HG03045 (cell line): Measurements from ENCODE around the gene TAS1R1.

Source experiments
- ATAC-seq: cut with Tn5 transposase; IDR thresholded peaks from one replicate; pipeline ENCODE4 v1.9.1; 2021; ENCODE audit warnings: mild to moderate bottlenecking, moderate library complexity; ENCODE audit not compliant: unreplicated experiment

TAS1R1 gene

DNA sequence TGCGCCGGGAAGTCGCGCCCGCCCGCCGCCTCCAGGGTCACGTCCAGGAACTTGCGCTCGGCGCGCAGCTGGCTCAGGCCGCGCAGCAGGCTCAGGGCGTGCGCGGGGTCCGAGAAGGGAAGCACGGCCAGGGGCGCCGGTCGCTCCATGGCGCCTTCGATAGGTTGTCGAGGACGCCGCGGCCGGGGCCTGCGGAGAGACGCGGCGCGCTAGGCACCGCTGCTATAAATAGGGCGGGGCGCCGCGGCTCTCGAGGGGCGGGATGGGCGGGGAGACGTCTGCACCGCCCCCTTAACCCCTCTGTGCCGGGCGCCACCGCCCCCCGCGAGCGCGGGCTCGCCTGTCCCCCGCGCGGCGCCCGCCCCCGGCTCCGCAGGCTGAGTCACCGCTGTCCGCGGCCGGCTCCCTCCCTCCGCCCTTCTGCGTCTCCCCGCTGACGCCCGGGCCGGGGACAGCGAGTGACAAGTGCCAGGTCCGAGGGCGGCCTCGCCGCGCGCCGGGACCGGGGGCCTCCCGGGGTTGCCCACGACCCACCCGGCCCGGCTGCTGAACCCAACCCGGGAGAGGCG, 47.6 kb downstream of the TAS1R1 start, which contains the start of gene KLHL21:
Gene KLHL21, minus strand, starts transcription at position 201 of the 569 bp plus-strand sequence. Its CDS starts 52 bp downstream, at position 149.
- peak; percentile 58 for ATAC-seq

DNA sequence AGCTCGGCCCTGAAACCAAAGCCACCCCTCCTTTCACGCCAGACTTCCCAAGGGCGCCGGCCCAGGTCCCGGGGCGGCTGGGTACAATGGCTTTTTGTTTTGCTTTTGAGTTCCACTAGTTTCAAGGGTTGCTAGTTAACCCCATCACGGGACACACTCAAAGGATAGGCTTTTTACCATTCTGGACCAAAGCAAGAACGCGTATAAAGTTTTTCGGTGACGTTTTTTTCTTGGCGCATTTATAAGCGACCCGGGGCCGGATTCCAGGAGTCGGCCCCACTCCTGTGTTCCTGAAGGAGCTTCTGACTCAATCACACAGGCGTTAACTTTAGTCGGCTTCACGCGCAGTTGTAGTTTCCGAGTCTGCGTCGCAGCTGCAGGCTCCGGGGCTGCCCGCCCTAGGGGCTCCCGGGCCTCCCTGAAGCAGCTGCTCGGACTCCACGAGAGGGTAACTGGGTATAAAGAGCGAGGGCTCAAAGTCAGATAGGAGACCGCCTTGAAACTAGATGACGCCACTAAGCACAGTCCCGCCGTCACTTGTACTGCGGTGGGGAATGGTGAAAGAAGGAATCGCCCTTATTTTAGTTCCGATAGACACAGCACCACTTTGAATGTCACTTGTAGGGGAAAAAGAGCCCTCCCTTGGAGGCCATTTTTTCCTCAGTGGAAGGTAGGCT, 48.3 kb downstream of the TAS1R1 start:
- ATAC-seq, result peak; percentile 21

DNA sequence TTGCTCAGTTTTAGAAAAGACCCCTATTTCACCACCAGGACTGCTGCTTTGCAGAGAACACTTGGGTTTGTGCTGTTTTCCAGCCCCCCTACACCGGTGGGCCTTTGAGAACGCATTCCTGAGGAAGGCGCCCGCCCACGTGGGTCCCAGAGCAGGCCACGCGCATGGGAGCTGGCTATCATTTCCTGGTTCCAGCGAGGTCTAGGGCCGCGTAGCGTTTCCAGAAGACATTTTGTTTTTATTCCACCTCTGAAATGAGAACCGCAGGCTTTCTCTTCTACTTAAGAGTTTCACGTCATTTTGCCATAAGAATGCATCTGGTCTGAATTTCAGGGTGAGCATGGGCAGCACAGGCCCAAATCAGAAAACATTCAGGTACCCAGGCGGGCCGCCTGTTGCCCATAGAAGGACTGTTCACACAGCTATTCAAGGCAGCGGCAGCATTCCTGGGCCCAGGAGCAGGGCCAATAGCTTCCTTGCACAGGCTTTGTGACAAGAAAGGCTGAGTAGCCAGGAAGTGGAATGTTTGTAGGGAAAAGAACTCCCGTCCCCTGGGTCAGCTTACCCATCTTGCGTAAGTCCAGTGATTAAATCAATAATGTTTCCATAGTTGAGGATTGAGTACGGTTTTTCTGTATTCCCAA, 48.9 kb downstream of the TAS1R1 start:
- no peak for ATAC-seq

DNA sequence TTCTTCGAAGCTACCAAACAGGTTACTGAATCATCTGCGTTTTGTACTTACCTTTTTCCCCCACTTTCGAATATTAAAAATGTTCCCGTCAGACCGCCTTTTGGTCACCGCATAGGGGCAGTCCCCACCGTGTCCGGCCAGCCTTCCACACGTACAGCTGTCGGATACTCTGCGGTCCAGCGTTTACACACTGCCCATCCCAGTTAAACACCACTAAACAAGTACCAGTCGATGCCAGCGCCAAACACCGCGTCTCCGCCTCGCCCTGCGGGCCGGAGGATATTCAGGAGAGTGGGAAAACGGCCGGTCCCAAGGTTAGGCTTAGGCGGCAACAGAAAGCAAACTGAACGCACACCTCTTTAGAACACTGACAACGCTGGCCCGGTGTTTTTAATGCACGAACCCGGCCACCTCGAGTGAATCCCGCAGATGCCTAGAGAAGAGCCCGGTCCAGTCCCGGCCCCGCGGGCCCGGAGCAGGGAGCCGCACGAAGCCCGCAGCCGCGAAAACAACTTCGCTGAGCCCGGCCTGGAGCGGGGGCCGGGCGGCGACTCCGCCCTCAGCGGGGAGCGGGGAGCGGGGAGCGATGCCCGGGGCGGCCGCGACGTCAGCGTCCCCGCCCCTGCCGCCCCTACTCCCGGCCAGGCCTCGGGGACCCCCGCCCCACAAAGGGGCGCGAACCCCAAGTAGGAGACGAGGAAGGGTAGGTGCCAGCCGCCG, 57.7 kb downstream of the TAS1R1 start:
- peak; percentile 8 for ATAC-seq

DNA sequence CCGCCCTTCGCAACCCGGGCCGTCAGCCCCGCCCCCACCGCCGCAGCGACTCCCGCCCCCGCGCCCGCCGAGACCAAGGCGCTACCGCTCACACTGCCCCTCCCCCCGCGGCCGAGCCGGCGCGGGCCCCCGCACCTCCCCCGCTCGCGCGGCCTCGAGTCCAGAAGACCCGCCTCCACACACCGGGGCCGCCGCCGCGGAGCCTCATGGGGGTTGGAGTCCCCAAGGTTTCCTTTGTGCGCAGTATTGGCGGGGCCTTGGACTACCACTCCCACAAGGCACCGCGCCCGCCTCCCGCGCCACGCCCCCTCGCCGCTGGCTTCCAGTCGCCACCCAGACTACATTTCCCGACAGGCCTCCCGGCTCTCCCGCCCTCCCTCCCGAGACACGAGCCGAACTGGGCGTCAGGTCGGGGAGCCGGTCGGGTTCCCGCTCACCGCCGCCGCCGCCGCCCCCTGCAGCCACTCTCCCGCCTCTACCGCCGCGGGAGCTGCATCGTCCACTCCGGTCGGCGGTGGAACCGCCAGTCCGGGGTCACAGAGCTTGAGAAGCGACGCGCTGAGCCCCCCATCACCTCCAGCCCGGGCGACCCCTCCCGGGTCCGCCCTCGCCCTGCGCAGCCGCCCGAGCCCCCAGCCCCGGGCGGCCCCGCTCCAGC, 58.4 kb downstream of the TAS1R1 start, which contains the start of gene PHF13:
Gene PHF13, plus strand, starts transcription at position 371 of the 658 bp plus-strand sequence. CDS start 336 bp downstream, outside the sequence.
- ATAC-seq, result peak; percentile 87

DNA sequence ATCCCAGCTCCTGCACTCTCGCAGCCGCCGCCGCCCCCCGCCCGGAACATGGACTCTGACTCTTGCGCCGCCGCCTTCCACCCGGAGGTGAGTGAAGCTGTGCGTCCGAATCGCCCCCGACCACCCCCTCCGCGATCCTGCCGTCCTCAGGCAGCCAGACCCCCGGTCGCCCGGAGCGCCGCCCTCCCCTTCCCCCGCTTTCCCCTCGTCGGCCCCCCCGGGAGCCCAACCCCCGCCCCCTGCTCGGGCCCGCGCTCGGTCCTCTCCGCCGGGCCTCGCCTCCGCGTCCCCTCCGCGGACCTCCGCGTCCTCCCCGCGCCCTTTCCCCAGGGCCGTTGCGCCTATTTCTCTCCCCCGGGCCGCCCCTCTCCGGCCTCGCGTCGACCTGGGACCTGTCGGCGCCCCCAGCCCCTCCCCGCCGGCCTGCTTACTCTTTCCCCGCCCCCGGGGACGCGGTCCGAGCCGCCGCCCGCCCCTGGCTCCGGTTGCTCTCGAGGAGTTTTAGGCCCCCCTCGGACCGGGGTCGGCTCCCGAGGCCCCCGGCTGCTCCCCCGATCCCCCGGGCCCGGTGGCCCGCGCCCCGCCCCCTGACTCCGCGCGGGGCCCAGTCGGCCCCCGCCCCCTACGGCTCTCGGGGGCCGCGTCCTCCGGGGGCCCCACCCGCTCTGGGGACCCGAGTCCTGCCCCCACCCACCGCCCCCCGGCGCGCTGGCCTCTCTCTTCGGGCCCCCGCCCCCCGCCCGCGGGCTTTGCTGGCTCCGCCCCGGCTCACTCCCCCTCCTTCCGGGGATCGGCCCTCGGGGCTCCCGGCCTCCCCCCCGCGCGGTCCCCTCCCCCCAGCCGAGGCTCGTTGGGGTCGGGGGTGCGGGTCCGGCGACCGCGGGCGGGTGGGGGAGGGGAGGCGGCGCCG, 59.2 kb downstream of the TAS1R1 start:
- ATAC-seq, result no peak

DNA sequence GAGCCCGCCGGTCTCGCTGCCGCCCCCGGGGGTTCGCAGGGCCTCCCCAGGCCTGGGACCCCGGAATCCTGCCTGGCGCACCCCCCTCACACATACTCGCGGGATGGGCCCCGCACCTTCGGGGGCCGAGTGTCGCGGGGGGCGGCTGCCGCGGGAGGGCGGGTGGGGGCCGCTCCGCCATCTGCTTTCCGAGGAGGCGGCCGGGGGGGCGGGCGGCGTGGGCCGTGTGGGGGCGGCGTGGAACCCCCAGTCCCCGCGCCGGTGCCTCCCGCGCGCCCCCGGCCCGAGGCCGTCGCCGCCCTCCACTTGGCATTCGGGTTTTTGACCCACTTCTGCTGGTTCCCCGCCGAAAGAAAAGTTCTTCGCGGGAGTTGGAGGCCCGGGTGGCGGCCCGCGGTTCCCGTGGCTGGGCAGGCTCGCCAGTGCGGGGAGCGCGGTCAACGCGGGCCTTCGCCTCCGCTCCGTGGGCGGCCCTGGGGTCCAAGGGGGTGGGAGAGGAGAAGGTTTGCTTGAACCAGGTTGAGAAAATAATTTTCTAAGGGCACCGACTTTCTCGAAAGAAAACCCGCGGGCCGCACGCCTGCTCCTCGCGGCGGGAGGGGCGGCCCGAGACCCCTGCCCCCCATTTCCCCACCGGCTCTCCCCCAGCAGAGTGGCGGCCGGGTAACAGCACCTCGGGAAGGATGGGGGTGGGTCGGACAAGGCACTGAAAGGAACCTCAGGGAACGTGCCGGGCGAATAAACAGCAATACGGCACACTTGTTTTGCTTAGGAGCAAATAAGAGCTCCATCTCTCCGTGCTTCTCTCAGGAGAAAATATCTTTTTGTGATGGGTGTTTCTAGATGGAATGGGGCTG, 60.0 kb downstream of the TAS1R1 start:
- no peak for ATAC-seq

DNA sequence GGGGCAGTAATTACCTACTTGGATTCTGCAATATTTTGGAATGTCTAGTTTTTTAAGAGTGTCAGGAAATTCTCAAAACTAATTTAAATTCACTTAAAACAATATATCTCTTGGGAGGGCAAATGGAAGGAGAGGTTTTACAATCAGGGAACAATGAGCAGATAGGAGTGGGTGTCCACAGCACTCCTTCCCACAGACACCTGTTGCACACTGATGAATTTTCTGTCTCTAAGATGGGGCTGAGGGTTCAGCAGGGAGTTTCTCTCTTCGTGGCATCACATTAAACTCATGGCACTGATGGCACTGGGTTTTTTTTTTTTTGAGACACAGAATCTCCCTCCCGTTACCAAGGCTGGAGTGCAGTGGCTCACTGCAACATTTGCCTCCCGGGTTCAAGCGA, 63.9 kb downstream of the TAS1R1 start:
- no peak for ATAC-seq

DNA sequence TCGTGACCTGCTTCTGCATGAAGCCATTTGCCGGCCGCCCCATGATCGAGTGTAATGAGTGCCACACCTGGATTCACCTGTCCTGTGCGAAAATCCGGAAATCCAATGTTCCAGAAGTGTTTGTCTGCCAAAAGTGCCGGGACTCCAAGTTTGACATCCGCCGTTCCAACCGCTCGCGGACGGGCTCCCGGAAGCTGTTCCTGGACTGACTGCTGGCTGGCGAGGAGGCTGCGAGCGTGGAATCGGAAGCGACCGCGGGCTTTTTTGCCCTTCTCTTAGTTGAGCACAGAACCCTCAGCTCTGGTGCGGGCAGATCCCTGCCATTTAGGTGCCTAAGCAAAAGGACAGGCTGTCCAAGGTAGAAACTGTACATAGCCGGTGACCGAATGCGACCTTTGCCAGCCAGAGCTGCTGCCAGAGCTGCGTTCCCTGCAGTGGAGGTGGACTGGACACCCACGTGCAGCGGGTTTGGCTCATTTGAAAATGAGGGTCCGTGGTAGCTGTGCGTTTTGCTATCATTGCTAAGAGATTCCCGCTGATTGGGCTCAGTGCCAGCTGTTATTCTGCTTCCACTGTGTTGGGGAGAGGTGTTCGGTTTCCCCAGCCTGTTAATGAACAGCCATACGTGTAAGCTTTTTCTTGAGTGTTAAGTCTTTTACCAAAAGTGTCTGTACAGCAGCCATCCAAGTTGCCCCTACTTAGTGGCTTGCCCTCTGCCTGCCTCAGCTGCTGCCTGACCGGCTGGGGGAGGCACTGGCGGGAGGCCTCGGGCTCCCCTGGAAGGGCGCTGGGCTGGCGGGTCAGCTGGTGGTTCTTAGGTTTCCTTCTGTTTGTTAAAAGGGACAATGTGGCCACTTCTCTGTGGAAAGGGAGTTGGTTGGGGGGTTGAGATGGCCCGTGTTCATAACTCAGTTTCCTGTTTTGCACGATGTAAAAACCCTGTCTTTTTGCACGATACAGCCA, 66.6 kb downstream of the TAS1R1 start:
- ATAC-seq, result no peak

DNA sequence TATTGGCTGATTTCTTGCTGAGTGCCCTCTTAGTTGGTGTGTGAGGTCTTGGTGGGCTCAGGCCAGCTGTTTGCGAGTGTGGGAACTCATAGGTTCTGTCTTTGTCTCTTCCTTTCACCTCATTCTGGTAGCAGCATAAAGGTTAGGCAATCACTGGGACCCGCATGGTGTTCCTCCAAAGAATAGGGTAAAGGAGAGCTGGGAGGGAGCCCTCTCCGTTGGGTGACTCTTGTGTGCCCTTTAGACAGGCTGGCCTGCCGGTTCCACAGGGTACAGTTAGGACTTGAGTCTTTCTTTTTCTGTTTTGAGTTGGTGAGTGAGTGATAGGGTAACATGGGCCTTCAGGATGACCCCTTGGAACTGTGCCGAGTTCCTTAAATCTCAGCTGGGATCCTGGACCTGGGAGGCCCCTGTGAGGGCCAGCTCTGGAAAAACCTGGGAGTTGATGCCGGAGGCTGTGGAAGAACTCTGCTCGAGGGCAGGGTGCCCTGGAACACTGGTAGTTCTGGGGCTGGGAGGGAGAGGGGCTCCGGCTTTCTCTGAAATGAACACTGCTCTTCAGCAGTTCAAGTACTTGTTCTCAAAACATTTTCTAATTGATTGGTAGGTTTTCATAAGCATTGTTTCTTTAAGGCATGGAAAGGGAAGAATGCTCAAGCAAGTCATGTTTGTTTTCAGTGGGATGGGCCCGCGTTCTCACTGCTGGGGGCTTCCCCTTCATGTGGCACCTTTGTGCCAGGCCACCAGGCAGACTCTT, 67.5 kb downstream of the TAS1R1 start:
- no peak for ATAC-seq

DNA sequence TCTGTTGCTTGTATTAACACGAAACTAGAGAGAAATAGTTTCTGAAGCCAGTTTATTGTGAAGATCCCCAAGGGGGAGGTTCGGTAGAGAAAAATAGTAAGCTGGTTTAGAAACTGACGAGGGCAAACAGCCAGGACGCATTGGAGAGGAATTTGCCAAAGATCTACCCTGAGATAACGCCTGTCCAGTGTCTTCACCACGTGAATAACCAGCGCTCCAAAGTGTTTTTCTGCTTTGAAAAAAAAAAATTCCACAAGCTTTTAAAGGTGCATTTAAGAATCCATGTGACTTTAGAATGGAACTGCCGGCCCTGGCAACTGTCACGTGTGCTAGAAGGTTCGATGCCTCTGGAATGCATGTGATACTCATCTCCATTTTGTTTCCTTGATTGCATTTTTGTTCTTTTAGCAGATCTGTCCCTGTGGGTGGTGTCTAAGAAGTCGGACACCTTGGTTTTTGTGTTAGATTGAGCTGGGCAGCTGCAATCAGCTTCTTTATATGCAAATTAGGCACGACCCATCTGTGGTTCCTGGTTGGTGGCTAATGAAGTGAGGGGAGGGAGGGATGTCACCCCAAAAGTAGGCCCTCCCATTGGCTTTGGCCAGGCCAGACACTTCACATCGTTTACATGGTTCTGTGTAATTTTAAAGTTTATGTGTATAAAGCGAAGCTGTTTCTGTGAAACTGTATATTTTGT, 68.3 kb downstream of the TAS1R1 start:
- ATAC-seq, result no peak

DNA sequence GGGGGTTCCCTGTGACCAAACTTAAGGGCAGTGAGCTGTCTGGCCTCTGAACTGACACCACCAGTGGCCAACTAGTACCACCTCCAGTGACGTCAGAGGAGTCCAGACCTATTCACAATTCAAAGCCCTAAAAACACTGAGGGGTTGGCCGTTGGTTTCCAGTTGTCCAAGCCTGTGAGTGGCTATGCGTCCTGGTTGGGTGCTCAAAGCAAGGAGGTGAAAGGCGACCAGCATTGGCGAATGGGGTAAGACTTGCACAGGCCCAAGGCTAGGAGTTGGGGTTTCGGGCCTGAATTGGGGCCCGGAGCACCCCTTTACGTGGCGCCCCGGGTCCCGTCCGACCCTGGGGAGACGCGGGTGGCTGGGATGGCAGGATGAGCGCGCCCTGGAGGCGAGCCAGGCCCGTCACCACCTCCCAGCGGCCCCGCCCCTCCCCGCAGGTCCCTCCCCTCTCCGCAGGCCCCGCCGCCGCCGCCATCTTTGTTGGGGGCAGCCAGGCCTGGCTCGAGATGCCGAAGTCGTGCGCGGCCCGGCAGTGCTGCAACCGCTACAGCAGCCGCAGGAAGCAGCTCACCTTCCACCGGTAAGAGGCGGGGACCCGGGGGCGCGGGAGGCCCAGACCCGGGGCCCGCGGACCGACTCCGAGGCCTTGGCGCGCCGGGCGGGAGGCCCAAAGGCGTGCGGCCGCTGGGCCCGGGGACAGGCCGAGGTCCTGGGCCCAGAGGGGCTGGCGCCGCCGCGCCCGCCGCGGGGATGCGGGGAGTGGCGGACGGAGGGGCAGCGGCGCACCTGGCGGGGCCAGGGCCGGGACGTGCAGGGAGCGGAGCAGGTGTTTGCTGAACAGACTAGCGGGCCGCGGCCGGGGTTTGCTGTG, 69.8 kb downstream of the TAS1R1 start, which contains the start of gene THAP3:
Gene THAP3, plus strand, starts transcription at position 159 of the 874 bp plus-strand sequence. Its CDS starts 351 bp downstream, at position 510.
- peak; percentile 79 for ATAC-seq

DNA sequence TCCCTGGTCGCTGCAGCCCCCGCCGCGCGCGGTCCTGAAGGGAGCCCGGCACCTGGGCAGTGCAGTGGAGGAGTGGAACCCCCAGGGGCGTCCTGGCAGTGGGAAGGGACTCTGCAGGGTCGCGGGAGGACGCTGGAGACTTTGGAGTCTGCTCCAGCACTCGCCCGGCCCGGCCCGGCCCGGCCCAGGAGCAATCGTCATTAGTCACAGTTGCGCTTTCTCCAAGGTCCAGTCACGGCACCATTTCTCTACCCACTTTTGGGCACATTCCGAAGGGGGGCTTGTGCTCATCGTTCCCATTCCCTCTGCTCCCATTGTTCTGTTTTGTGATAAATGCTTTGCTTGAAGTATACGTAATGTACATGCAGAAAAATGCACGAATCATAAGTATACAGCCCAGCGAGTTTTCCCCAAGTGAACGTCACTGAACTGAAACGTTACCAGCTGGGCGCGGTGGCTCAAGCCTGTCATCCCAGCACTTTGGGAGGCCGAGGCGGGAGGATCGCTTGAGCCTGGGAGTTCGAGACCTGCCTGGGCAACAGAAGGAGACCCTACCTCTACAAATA, 70.6 kb downstream of the TAS1R1 start:
- peak; percentile 14 for ATAC-seq

DNA sequence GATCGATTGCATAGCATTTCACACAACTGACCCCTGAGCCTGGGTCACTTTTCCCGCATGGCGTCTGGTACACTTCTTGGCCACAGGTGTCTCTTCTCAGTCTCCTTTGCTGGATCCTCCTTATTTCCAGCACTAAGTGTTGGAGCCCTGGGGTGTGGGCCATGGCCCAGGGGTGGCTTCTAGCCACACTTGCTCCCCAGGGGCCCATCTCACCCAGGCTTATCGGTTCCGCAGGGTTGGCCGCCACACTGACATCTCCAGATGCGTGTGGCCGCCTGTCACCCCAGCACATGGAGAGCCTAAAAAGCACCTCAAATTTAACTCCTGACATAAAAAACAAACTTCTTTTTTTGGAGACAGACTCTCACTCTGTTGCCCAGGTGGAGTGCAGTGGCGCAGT, 71.9 kb downstream of the TAS1R1 start:
- no peak for ATAC-seq
